ENCODE data around the gene NRG3.

NRG3 gene

DNA sequence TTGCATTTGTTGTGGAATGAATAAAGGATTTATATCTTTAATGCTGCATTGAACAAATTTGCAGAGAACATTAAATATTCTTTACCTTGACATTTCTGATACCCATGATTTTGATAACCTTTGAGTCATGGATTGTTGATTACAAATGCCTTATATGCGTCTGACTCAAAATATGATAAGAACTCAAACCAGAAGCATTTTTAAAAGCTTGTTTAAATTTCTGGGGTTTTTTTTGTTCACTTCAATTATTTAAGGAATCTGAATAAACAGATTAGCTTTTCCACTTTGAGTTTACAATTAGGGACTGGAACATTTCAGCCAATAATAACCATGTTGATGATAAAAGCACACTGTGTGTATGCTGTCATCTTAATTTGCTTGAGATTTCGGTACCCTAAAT is 253.5 kb downstream of the NRG3 start:
- no peak overlapping the region for H3K27ac ChIP-seq
- TF ChIP-seq, protein P1, sequence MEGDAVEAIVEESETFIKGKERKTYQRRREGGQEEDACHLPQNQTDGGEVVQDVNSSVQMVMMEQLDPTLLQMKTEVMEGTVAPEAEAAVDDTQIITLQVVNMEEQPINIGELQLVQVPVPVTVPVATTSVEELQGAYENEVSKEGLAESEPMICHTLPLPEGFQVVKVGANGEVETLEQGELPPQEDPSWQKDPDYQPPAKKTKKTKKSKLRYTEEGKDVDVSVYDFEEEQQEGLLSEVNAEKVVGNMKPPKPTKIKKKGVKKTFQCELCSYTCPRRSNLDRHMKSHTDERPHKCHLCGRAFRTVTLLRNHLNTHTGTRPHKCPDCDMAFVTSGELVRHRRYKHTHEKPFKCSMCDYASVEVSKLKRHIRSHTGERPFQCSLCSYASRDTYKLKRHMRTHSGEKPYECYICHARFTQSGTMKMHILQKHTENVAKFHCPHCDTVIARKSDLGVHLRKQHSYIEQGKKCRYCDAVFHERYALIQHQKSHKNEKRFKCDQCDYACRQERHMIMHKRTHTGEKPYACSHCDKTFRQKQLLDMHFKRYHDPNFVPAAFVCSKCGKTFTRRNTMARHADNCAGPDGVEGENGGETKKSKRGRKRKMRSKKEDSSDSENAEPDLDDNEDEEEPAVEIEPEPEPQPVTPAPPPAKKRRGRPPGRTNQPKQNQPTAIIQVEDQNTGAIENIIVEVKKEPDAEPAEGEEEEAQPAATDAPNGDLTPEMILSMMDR (conservative IDR thresholded peaks at IDR 0.05), result no peak

DNA sequence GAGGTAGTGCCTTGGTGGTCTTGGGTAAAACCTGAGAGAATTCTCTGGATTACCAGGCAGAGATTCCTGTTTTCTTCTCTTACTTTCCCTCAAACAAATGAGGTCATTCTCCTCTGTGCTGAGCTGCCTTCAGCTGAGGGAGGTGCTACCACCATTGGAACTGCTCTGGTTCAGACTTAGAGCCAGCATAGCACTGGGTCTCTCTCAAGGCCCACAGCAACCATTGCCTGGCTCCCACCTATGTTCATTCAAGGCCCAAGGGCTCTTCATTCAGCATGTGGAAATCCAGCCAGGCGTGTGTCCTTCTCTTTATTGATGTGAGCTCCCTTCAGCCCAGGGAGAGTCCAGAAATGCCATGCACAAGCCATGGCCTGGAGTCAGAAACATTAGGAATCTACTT is 261.1 kb downstream of the NRG3 start:
- TF ChIP-seq, protein P1 (conservative IDR thresholded peaks at IDR 0.05), result no peak

DNA sequence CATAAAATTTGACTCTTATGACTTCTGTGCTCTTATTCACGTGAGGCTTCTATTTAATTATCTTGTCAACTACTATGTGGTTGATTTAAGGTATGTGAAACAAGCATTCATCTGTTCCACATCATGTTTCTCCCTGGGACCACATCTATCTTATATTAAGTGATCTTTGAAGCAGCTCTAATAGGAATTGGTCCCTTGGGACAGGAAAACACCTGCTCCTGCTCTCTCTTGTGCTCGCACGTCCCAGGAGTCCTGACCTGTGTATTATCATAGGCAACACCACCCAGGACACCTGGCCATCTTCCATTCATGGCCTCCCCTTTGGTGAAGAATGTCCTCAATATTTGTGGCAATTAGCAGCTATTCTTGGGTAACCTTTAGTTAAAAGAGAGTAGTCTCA is 269.2 kb downstream of the NRG3 start:
- H3K27ac ChIP-seq, result no peak overlapping the region
- TF ChIP-seq, protein P1 (conservative IDR thresholded peaks at IDR 0.05), result no peak

More for the DNA sequence above, 261.1 kb downstream of the NRG3 start:
- no peak overlapping the region for H3K27ac ChIP-seq

DNA sequence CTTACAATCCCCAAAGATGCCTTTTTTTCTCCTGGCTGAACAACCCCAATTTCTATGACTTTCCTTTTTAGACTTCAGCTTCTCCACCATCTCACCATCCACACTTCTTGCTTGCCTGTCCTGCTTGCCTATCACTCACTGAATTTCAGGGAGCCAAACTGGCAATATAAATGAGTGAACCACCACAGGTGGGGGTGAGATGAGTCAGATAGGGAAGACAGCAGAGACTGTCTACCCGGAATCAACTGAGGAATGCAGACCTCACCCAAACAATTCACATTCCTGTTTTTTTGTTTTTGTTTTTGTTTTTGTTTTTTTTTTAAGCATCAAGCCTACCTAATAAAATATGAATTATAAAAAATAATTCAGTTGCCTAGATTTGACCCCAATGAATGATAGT is 273.8 kb downstream of the NRG3 start:
- TF ChIP-seq, protein P1 (conservative IDR thresholded peaks at IDR 0.05), result no peak
- no peak overlapping the region for H3K27ac ChIP-seq

DNA sequence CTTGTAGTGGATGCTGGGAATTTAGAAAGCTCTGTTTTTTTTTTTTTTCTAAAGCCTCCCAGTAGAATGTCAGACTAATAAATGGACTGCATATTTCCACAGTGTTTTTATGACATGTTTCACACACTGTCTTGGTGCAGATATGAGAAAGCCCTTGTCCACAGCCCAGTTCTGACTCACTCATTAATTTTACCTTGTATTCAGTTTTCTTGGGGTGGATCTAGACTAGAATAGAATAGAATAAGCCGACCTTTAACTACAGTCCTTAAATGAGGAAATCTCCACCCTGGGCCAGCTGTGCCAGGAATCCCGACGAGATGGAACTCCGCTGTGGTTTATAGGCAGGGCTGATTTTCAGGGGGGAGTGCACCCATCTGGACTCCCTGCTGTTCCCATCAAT is 274.7 kb downstream of the NRG3 start:
- TF ChIP-seq, protein P1 (conservative IDR thresholded peaks at IDR 0.05), result no peak
- H3K27ac ChIP-seq, result no peak overlapping the region

DNA sequence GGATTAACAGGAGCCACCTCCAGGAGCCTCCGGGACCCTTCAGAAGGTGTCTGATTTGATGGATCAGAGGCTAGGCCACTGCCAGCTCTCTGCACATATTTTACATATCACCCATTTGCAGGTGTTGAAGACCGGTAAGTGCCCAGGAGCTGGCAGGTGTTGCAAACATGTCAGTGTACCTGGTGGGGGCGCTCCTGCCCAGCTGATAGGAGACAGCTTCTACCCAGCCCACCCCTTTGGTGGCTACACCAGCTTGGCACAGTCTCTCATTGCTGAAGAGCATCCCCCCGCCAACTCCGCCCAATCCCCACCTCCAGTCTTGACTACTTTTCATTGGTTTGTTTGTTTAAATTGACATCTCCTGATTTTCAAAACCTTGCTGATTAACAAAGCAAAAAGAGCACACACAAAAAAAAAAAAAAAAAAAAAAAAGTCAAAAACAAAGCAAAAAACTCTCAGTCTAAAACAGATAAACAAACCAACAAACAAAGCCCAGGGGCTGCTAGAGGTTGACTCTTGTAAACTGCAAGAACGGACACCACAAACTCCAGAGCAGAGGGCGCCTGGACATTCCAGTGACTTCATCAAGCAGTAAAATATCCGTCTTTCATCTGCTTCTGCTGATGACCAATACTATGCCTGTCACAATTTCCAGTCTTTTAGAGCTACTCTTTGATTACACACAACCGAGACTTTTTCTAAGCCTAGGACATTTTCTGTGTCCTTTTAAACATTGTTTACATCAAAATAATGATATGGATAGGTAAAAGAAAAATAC is 275.3 kb downstream of the NRG3 start:
- TF ChIP-seq, protein P1 (conservative IDR thresholded peaks at IDR 0.05), result peak; percentile 34
- no peak overlapping the region for H3K27ac ChIP-seq

DNA sequence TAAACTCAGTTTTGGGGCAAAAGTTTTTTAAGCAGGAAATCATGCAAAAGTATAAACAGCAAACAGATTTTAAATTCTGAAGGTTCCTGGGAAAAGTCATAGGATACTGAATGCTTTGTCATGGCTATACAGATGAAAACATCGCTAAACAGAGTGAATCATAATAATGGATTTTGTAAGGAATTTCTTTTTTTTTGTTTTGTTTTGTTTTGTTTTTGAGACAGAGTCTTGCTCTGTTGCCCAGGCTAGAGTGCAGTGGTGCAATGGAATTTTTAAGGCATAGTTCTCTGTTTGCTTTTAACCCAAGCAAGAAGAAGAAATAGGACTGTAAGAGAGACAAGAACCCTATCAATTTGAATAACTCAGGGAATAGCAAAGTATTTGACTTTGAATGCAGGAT is 285.3 kb downstream of the NRG3 start:
- TF ChIP-seq, protein P1 (conservative IDR thresholded peaks at IDR 0.05), result no peak

More for the DNA sequence above, 285.3 kb downstream of the NRG3 start:
- no peak overlapping the region for H3K27ac ChIP-seq

Data from VCaP (cell line).